WI38 (cell line): Measurements from ENCODE around the gene MAN2A2.
A peak's percentile ranks its signal among the peaks of the same experiment; 100 is the strongest.
"Not testable (repeated sequence)": the region's sequence is repeated elsewhere in the genome, so short reads cannot be mapped to it uniquely, and the experiment has no call there.

Experiments
- H3K4me3 ChIP-seq: 2 replicates; pipeline ENCODE4 v1.5.1; 2011; ENCODE audit warnings: low read depth, mild to moderate bottlenecking, control low read depth, low read length
- TF ChIP-seq, protein P1 (sequence below): IDR thresholded peaks from 2 replicates; pipeline ENCODE4 v1.5.1; 2012; ENCODE audit warnings: low read depth, mild to moderate bottlenecking, control low read depth, low read length

MAN2A2 gene

DNA sequence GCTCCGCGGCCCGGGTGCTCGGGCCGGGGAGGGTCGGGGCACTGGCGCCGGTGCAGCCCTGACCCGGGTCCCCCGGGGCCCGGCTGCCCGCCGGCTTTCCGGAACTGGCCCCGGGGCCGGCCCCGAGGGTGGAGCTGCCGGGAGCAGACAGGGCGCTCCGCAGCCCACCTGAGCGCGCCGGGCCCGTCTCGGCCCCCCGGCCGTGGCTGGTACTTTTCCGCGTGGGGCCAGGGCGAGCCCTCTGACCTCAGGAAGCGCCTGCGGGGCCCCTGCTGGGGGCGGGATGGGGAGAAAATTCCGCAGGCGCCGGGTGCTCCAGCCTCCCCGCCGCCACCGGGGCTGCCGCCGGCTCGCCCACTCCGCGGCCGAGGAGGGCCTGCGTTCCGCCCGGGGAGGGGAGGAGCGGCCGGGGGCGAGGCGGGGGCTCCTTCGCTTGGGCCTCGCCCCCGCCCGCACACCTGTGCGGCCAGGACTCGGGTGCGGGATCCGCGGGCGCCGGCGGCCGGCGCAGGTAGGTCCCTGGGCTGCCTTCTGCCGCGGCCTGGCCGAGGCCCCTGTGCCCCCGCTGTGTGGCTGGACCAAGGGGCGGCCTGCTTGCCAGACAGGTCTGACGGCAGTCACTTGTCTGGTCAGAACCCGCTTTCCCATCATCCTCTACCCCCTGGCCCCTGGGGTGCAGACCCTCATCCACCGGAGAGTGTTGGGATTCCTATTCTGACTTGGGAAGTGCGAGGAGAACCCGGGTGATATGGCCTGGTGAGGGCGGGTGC, 31.2 kb upstream of the MAN2A2 start:
- TF ChIP-seq, protein P1, sequence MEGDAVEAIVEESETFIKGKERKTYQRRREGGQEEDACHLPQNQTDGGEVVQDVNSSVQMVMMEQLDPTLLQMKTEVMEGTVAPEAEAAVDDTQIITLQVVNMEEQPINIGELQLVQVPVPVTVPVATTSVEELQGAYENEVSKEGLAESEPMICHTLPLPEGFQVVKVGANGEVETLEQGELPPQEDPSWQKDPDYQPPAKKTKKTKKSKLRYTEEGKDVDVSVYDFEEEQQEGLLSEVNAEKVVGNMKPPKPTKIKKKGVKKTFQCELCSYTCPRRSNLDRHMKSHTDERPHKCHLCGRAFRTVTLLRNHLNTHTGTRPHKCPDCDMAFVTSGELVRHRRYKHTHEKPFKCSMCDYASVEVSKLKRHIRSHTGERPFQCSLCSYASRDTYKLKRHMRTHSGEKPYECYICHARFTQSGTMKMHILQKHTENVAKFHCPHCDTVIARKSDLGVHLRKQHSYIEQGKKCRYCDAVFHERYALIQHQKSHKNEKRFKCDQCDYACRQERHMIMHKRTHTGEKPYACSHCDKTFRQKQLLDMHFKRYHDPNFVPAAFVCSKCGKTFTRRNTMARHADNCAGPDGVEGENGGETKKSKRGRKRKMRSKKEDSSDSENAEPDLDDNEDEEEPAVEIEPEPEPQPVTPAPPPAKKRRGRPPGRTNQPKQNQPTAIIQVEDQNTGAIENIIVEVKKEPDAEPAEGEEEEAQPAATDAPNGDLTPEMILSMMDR: no peak

DNA sequence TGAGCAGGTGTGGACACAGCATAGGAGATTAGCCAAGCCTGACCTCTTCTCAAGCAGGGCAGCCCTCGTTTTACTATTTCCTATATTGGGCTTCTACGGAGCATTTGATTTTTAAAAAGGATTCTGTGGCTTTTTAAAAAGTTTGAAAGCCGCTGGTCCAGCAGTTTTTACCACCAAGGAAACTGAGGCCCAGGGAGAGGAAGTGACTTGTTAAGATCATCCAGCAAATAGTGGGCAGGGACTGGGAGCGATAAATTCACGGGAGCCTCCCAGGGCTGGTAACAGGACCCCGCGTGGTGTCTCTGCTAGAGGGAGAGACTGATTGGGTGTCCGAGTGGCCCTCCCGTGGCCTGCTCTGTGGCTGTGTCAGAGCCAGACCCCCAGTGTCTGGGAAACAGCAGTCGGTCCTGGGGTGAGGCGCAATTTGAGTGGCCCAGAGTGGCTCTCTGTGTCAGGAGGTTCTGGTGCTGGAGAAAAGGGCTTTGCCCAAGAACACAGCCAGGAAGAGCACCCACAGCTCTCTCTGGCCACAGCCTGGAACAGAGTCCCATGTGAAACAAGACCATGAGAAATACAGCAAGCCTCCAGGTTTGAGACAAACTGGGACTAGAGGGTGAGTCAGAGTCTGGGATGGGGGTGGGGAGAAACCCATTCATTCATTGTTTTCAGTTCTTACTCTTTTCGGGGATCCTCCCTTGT, 30.5 kb upstream of the MAN2A2 start:
- TF ChIP-seq, protein P1: no peak
- H3K4me3 ChIP-seq: peak overlapping the region; percentile 73

More for the DNA sequence above, 31.2 kb upstream of the MAN2A2 start:
- peak overlapping the region; percentile 73 for H3K4me3 ChIP-seq

DNA sequence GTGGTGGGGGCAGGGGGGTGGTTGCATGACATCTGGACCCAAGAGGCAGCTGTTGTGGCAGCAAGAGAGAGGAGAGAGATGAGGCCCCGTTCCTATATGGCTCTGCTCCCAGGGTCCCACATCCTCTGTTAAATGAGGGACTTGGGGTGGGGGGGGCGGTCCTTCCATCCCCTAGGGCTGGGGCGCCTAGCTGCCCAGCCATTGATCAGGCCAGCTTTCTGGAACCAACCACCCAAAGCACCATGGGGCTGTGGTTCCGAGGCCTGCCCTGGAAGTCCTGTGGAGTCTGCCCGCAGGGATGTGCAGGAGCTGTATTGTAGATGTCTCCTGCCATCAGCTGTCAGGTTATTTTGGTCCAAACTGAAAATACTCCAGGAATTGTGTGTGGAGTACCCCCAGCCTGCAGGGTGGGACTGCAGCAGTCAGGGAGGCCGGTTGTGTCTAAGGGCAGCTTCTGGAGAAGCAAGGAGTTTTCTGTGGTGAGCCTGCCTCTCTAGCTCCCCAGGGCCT, 29.6 kb upstream of the MAN2A2 start:
- TF ChIP-seq, protein P1: no peak
- H3K4me3 ChIP-seq: no peak overlapping the region

DNA sequence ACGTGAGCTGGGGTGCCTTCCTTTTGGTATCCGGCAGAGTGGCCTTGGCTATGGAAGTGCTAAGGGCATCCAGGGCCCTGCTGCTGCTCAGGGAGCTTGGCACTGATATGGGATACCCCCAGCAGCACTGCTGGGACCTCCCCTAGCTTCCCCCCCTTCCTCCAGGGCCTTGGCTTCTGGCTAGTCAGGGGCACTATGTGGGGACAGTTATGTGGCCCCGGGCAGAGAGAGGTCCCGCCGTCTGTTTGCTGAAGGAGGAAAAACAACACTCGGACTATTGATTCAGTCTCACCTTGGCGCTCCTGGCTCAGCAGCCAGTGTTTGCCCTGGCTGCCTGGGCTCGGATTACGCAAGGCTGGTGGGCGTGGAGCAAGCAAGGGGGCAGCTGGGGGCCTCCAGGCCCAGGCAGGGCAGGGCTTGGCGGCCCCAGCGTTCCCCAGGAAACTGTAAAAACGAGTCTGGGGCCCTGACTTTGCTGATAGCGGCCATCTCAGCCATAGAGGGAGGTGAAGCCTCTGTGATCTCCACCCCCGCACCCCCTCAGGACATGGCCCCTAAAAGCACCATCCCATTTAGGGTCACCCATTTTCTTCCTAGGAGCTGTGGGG, 29.0 kb upstream of the MAN2A2 start:
- TF ChIP-seq, protein P1: no peak
- H3K4me3 ChIP-seq: no peak overlapping the region

DNA sequence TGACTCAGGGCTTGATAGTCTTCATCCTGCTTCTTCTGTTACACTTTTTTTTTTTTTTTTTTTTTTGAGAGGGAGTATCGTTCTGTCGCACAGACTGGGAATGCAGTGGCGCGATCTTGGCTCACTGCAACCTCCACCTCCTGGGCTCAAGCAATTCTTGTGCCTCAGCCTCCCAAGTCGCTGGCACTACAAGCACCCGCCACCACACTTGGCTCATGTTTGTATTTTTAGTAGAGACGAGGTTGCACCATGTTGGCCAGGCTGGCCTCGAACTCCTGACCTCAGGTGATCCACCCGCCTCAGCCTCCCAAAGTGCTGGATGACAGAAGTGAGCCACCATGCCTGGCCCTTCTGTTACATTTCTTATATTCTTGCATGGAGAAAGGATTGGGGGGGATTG, 28.1 kb upstream of the MAN2A2 start:
- H3K4me3 ChIP-seq: not testable (repeated sequence)

DNA sequence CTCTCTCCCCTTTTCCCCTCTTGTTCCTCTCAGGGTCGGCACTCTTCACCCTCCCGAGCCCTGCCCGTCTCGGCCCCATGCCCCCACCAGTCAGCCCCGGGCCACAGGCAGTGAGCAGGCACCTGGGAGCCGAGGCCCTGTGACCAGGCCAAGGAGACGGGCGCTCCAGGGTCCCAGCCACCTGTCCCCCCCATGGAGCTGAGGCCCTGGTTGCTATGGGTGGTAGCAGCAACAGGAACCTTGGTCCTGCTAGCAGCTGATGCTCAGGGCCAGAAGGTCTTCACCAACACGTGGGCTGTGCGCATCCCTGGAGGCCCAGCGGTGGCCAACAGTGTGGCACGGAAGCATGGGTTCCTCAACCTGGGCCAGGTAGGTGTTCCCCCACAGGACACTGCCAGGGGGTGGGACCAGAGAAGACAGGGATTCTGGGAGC, 27.5 kb upstream of the MAN2A2 start:
- TF ChIP-seq, protein P1: no peak
- no peak overlapping the region for H3K4me3 ChIP-seq

DNA sequence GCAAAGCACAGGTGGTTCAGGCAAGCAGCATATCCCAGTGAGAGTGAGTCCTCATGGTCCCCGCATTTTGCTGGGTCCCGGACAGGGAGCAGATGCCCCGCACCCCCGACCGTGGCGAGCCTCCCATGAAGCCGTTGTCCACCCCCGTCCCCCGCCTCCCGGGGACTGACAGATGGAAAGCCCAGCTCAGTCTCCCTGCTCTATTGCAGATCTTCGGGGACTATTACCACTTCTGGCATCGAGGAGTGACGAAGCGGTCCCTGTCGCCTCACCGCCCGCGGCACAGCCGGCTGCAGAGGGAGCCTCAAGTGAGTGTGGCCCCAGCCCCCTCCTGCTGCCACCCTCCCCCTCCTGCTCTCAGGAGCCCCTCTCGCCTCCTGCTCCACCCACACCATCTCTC, 27.1 kb upstream of the MAN2A2 start:
- TF ChIP-seq, protein P1: no peak

More for the DNA sequence above, 27.1 kb upstream of the MAN2A2 start:
- no peak overlapping the region for H3K4me3 ChIP-seq
